ENCODE data around the gene CDKN2A. TPM values are rescaled to one million over a fixed set of nuclear protein-coding genes. Genes with fewer than 3 reads are reported as not detected.

The CDKN2A gene
- total and polyA plus RNA-seq, 9 of the 15 experiments (the other 6 are each of a cell fraction or from before 2014, with no cell fraction given), result not detected

DNA sequence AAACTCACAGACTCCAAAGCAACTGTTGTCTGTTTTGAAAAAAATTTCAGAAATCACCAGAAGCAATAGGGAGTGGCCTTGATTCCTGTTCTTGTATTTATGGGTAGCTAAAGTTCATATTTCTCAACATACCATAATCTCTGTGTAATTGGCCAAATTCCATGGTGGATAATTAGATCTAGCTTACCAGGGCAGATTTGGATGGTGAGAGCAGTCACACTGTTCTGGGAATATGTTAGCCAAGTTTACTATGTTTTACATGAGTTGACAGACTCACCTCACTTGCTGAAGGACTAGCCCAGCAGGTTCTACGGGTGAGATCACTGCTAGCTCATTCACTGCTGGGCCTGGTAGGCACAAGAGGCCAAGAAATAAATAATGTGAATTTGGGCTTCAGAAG, 47.6 kb upstream of the CDKN2A start (continued):
- TF ChIP-seq RFX5 (IDR thresholded peaks at IDR 0.05; ENCODE audit: low read depth, low read length) (no peak), ILK (tag; IDR thresholded peaks at IDR 0.05; ENCODE audit: borderline replicate concordance, low read depth) (no peak), PRPF4 (IDR thresholded peaks at IDR 0.05; ENCODE audit: insufficient read depth, low read depth, low read length, poor library complexity, severe bottlenecking) (no peak), BHLHE40 (IDR thresholded peaks at IDR 0.05; ENCODE audit: low read length) (no peak), NFIX (CRISPR knock-in tag; IDR thresholded peaks at IDR 0.05; ENCODE audit: low read depth) (no peak)

DNA sequence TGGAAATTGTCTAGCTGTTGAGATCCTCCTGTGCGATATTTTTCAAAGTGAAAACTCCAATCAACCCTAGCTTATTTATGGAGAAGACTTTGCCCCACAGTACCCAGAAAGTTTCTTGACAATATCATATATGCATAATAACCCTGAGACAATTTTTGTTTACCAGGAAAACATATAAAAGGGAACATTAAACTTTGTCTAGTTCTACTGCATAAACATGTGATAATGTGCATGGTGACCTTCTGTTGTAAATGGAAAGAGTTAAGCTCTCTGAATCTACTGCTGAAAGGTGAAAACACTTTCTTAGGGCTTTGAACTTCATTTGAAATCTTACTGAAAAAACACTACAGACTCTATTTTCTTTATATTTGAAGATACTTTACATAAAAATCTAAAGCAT, 47.2 kb upstream of the CDKN2A start:
- no peak overlapping the region for H3K9ac ChIP-seq (ENCODE audit: insufficient read depth in 1 of 2, low read depth in 2 of 2, low read length in 2 of 2)
- ChIA-PET CTCF (ENCODE audit: low intra/inter-chr PET ratio) (no interaction called here), POLR2A (no interaction called here)
- no TSS peak for BruUV-seq (replicated peaks)
- FAIRE-seq, result no peak
- in situ Hi-C loops (cut with MboI), result no loop called here
- H2AFZ ChIP-seq (ENCODE audit: low read depth, low read length), result no peak overlapping the region
- H3K4me3 ChIP-seq, result no peak overlapping the region
- intact Hi-C loops (cut with micrococcal nuclease), result no loop called here
- no peaks in the 10 kb centered on the region for H4K20me1 ChIP-seq (replicated peaks; ENCODE audit: control insufficient read depth, insufficient read depth, low read length)
- WGBS (ENCODE audit: insufficient coverage, low coverage, missing lambda C conversion rate), result no CpG with 5 or more reads among the region's 1 CpG
- no peaks in the 10 kb centered on the region for H3K4me1 ChIP-seq (replicated peaks in 1 of 2; ENCODE audit: control insufficient read depth in 2 of 2, insufficient read depth in 2 of 2, low read length in 2 of 2)
- H3K27ac ChIP-seq (ENCODE audit: extremely low read depth, low read depth, low read length), result no peak overlapping the region
- TF ChIP-seq ZNF184 (CRISPR knock-in tag; IDR thresholded peaks at IDR 0.05), result no peak
- TF ChIP-seq PPARD (CRISPR knock-in tag; IDR thresholded peaks at IDR 0.05), result no peak
- TF ChIP-seq MIER1 (IDR thresholded peaks at IDR 0.05; ENCODE audit: low read depth), result no peak
- no peak for TF ChIP-seq E2F3 (CRISPR knock-in tag; IDR thresholded peaks at IDR 0.05)
- no peak for TF ChIP-seq RBM14 (IDR thresholded peaks at IDR 0.05; ENCODE audit: borderline replicate concordance, insufficient read depth, low read depth, low read length)
- no peak for TF ChIP-seq NFYB (IDR thresholded peaks at IDR 0.05; ENCODE audit: extremely low read depth, insufficient read length)
- TF ChIP-seq ZNF780A (CRISPR knock-in tag; IDR thresholded peaks at IDR 0.05), result no peak
- no peak for DNase-seq (ENCODE audit: extremely low read depth in 1 of 4, low spot score in 3 of 4)
- H3K36me3 ChIP-seq (ENCODE audit: control insufficient read depth, insufficient read depth, low read length), result no peaks in the 10 kb centered on the region
- no peaks in the 10 kb centered on the region for H3K27me3 ChIP-seq (ENCODE audit: control insufficient read depth in 2 of 2, insufficient read depth in 2 of 2, low read length in 2 of 2)
- no peak overlapping the region for H3K4me2 ChIP-seq (ENCODE audit: insufficient read depth, low read length)
- H3K9me3 ChIP-seq (replicated peaks; ENCODE audit: control insufficient read depth, insufficient read depth, low read depth, low read length), result no peaks in the 10 kb centered on the region
- H3K79me2 ChIP-seq (ENCODE audit: control insufficient read depth, insufficient read depth, low read length), result no peaks in the 10 kb centered on the region
- ATAC-seq, result no peak
- no peaks in the 10 kb centered on the region for H3K9me1 ChIP-seq (ENCODE audit: control insufficient read depth, insufficient read depth, low read length)

All from K562 (cell line).